Astrocyte (in vitro differentiated cells and primary cell): ENCODE measurements around the gene C1orf105.

Experiments used
- CTCF ChIP-seq: IDR thresholded peaks from 2 replicates; pipeline ENCODE4 v1.5.1; 2011; ENCODE audit warnings: low read depth, mild to moderate bottlenecking, inconsistent platforms, low read length, moderate library complexity; ENCODE audit not compliant: insufficient read depth
- EZH2 ChIP-seq: IDR thresholded peaks from 2 replicates; pipeline ENCODE4 v1.6.1; 2012; ENCODE audit warnings: mild to moderate bottlenecking, low read length, inconsistent platforms; ENCODE audit not compliant: insufficient read depth

DNA sequence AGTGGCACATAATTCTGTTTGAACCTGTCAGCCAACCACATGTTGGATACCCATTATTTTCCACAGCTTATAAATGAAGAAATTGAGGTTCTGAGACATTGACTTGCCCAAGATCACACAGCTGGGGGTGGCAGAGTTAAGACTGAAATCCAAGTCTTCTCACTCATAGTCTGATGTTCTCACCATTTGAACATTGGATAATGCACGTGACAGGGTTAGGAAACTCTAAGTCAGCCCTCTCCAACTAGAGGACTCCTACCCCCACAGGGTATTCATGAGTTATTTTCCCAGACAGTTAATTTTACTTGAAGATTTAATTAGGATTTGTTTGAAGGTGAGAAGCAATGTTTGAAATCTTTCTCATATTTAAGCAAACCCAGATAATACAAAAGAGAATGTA, 38.1 kb upstream of the C1orf105 start:
- no peak for TF ChIP-seq CTCF
- no peak for TF ChIP-seq EZH2
